Activated CD4-positive, CD25-positive, alpha-beta regulatory T cell treated with anti-CD3 and anti-CD28 coated beads, Interleukin-2, amount 50 U/mL, for 16 hours (primary cell): Measurements from ENCODE around the gene TUBA4A.
A peak's percentile ranks its signal among the peaks of the same experiment; 100 is the strongest.
"Not testable (repeated sequence)": the region's sequence is repeated elsewhere in the genome, so short reads cannot be mapped to it uniquely, and the experiment has no call there.

Experiments used
- DNase-seq: peaks from one replicate; pipeline ENCODE4 v3.0.0-alpha.2; 2020; ENCODE audit warnings: low read depth, low spot score

TUBA4A gene

GRCh38 chr2:219268294-219268693, 14.6 kb upstream of the TUBA4A start:
- DNase-seq = no peak

- no peak for DNase-seq
These were observed 13.2 kb upstream of the TUBA4A start for GRCh38 chr2:219266886-219267285.

- DNase-seq = no peak
These were observed 12.5 kb upstream of the TUBA4A start for GRCh38 chr2:219266232-219266631.

- DNase-seq = no peak
These were observed 7.5 kb upstream of the TUBA4A start for GRCh38 chr2:219261024-219261855.

GRCh38 chr2:219258942-219259341, 5.2 kb upstream of the TUBA4A start:
- not testable (repeated sequence) for DNase-seq

GRCh38 chr2:219254590-219255201, 978 bp upstream of the TUBA4A start:
- no peak for DNase-seq

GRCh38 chr2:219252900-219253752, 592 bp downstream of the TUBA4A start, which contains the start of gene TUBA4B:
Gene TUBA4B (plus strand): TSS chr2:219253243. CDS start chr2:219253408, 165 bp downstream.
- DNase-seq = no peak

GRCh38 chr2:219252570-219252899, 1.2 kb downstream of the TUBA4A start:
- DNase-seq = no peak

GRCh38 chr2:219252084-219252483, 1.6 kb downstream of the TUBA4A start:
- no peak for DNase-seq

GRCh38 chr2:219251656-219252055, 2.1 kb downstream of the TUBA4A start:
- no peak for DNase-seq

- no peak for DNase-seq
These were observed 3.5 kb downstream of the TUBA4A start for GRCh38 chr2:219250049-219250781.

- DNase-seq = no peak
These were observed 4.3 kb downstream of the TUBA4A start for GRCh38 chr2:219249203-219249980.

GRCh38 chr2:219248845-219249202, 4.9 kb downstream of the TUBA4A start:
- no peak for DNase-seq

- peak; percentile 42 for DNase-seq
These were observed 5.8 kb downstream of the TUBA4A start for GRCh38 chr2:219247678-219248642.

- no peak for DNase-seq
These were observed 7.2 kb downstream of the TUBA4A start for GRCh38 chr2:219246559-219246958.

GRCh38 chr2:219245899-219246230, 7.9 kb downstream of the TUBA4A start:
- no peak for DNase-seq

GRCh38 chr2:219245148-219245898, 8.4 kb downstream of the TUBA4A start, which contains the start of the genes GLB1L and STK16:
Gene GLB1L (minus strand): TSS chr2:219245444. CDS start chr2:219243573, 1,871 bp downstream.
Gene STK16 (plus strand): TSS chr2:219245479. CDS start chr2:219246000, 521 bp downstream.
- DNase-seq = peak; percentile 82

GRCh38 chr2:219244789-219245147, 8.9 kb downstream of the TUBA4A start:
- no peak for DNase-seq

- no peak for DNase-seq
These were observed 10.4 kb downstream of the TUBA4A start for GRCh38 chr2:219243291-219243761.
